Ishikawa (cell line): ENCODE data around the gene HEATR3.

Experiments
- CEBPB ChIP-seq: IDR thresholded peaks from 2 replicates; pipeline ENCODE4 v1.6.1; 2012
- FOXM1 ChIP-seq: IDR thresholded peaks from 2 replicates; pipeline ENCODE4 v1.6.1; 2012; ENCODE audit warnings: low read depth, borderline replicate concordance
- MAX ChIP-seq: IDR thresholded peaks from 2 replicates; pipeline ENCODE4 v1.6.1; 2012
- RAD21 ChIP-seq: IDR thresholded peaks from 2 replicates; pipeline ENCODE4 v1.6.1; 2012; ENCODE audit warnings: low read depth
- TAF1 ChIP-seq: IDR thresholded peaks from 2 replicates; pipeline ENCODE4 v1.6.1; 2012; ENCODE audit warnings: low read depth, mild to moderate bottlenecking
- ZBTB7A ChIP-seq: IDR thresholded peaks from 2 replicates; pipeline ENCODE4 v1.6.1; 2012; ENCODE audit warnings: low read depth
- TF ChIP-seq, protein P1 (sequence below): IDR thresholded peaks from 2 replicates; pipeline ENCODE4 v1.6.1; 2012; ENCODE audit warnings: low read depth, mild to moderate bottlenecking

DNA sequence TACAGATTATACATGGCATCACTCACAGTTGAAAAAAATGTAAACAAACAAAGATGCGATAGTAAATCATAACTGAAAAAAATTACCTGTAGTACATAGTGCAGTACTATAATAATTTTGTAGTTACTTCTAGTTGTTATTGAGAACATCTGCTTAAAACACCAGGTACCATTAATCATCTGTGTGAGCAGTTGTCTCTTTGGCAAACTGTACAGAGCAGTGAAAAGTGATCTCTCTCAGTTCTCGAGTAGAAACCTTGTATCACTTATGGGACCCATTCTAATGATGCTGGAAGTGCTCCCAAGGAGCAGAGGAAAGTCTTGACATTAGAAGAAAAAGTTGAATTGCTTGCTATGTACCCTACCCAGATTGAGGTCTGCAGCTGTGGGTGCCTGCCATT lies 78.4 kb downstream of the HEATR3 start:
- TF ChIP-seq MAX (no peak), ZBTB7A (no peak), CEBPB (no peak), RAD21 (no peak), TAF1 (no peak), FOXM1 (no peak)
- TF ChIP-seq, protein P1, sequence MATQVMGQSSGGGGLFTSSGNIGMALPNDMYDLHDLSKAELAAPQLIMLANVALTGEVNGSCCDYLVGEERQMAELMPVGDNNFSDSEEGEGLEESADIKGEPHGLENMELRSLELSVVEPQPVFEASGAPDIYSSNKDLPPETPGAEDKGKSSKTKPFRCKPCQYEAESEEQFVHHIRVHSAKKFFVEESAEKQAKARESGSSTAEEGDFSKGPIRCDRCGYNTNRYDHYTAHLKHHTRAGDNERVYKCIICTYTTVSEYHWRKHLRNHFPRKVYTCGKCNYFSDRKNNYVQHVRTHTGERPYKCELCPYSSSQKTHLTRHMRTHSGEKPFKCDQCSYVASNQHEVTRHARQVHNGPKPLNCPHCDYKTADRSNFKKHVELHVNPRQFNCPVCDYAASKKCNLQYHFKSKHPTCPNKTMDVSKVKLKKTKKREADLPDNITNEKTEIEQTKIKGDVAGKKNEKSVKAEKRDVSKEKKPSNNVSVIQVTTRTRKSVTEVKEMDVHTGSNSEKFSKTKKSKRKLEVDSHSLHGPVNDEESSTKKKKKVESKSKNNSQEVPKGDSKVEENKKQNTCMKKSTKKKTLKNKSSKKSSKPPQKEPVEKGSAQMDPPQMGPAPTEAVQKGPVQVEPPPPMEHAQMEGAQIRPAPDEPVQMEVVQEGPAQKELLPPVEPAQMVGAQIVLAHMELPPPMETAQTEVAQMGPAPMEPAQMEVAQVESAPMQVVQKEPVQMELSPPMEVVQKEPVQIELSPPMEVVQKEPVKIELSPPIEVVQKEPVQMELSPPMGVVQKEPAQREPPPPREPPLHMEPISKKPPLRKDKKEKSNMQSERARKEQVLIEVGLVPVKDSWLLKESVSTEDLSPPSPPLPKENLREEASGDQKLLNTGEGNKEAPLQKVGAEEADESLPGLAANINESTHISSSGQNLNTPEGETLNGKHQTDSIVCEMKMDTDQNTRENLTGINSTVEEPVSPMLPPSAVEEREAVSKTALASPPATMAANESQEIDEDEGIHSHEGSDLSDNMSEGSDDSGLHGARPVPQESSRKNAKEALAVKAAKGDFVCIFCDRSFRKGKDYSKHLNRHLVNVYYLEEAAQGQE: no peak
